RKO (cell line): ENCODE data around the gene ZCCHC7.
A peak's percentile ranks its signal among the peaks of the same experiment; 100 is the strongest.

Experiments
- DNase-seq: peaks from one replicate; pipeline ENCODE4 v3.0.0-alpha.2; 2016; ENCODE audit warnings: low spot score

ZCCHC7 gene

GRCh38 chr9:37406603-37407401 lies 286.4 kb downstream of the ZCCHC7 start:
- DNase-seq, result no peak

- DNase-seq, result peak; percentile 44
These were observed 287.1 kb downstream of the ZCCHC7 start for GRCh38 chr9:37407468-37407867.
